Subcutaneous adipose tissue (tissue), 4 donors: ENCODE measurements around the gene PTPRE. TPM values are rescaled to one million over a fixed set of nuclear protein-coding genes. Genes with fewer than 3 reads are reported as not detected.

Experiments used
- CTCF ChIP-seq: fragments of 450-650 bp; IDR thresholded peaks from one replicate; pipeline ENCODE4 v1.5.1; 2016; ENCODE audit warnings: low read depth, mild to moderate bottlenecking, control low read depth, antibody characterized with exemption, moderate library complexity
- total RNA-seq, 4 donors: library from RNA; depleted of rRNA; stranded (reverse); fragments of >200 nt; gene quantifications; one replicate each; pipeline ENCODE4 v1.1.0, GENCODE V29; 2016

The PTPRE gene
- total RNA-seq, 4 donors from 2014 or later = 10.7 to 66.8 (median 27.9) TPM

DNA sequence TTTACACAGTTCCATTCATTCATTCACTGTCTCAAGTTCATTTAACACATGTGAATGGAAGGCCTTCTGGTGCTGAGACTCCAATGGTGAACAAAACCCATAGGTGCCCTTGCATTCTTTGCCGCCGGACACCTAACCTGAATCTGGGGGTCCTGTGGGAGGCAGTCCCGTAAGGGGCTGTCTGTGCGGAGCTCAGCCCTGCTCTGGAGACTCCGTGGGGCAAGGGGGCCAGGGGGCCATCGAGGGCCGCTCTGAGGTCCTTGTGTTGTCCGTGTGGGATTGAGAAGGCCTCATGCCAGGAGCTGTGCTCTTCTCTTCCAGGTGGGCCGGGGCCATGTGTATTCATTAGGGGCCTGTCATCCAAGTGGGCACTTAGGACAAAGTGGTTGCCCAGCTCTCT, 15.3 kb downstream of the PTPRE start:
- no peak for TF ChIP-seq CTCF

GRCh38 chr10:127922675-127923366, 15.9 kb downstream of the PTPRE start:
- no peak for TF ChIP-seq CTCF

GRCh38 chr10:127923646-127924045, 16.7 kb downstream of the PTPRE start:
- no peak for TF ChIP-seq CTCF

DNA sequence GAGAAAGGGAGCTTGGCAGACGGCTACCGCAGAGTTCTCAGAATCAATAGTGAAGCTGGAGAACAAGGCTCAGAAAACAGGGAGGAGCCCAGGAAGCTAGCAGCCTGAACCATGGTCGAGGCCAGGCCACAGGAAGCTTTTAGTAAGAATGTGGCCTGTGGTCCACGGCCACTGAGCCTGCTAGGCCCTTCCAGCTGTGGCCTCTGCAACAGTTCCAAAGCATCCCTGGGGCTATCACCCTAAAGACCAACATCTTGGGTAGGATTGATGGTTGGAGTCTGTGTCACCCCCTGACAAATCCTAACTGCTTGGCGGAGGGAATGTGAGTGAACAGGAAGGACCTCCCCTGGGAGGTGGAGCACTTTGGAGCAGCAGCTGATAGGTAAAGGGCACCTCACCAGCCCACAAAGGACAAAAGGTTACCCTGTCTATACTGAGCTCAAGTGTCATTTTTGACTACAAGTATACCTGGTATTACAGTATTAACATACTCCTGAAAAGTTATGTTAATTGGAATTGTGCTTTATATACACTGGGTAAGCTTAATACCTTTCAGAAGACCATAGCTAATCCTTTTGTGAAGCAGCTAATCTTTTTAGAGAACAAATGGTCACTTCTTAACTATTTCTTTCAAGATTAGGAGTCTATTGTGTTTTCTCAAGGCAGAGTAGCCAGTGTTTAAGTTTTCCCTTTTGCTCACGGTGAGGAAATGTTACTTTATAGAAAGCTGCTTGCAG, 18.7 kb downstream of the PTPRE start:
- TF ChIP-seq CTCF = no peak

GRCh38 chr10:127926455-127926854, 19.6 kb downstream of the PTPRE start:
- no peak for TF ChIP-seq CTCF

DNA sequence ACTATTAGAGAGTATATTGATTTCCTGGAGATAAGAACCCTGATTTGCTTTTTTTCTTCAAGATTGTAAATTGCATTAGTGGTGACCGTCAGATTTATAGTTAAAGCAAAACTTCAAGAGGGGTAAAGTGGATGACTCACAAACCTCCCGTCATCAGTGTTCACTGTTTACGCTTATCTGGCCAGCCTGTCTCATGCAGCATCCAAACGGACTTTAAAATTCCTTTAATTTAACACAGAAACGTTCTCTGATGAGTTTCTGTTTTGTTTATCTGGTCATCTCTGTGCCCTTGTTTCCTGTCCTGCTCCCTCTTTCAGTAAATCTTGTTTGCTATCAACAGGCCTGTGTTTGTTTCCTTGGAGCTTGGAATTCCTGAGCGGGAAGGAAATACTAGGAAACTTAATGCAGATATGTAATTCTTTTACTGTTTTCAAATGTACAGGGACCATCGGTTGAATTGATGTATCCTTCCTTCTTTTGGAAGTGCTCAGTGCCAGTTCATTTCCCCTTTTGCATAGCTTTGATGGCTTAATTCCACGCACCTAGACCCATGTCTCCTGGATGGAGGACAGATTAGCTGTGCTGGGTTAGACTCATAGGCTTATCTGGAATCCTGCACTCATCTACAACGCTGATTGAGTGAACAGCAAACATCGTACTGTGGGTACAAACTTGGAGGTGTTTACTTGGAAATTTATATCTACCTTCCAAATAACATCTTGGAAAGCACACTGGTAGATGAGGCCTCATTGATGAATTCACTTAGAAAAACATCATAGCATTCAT, 21.3 kb downstream of the PTPRE start:
- TF ChIP-seq CTCF = no peak
